Upper lobe of right lung (tissue), 1 donor: ENCODE measurements around the gene OR4K1. TPM values are rescaled to one million over a fixed set of nuclear protein-coding genes. Genes with fewer than 3 reads are reported as not detected.
A peak's percentile ranks its signal among the peaks of the same experiment; 100 is the strongest.

Experiments
- ATAC-seq: fragments of 200-7000 bp; cut with Tn5 transposase; one replicate; pipeline ENCODE4 v1.9.1; 2020; ENCODE audit warnings: mild to moderate bottlenecking, moderate library complexity
- DNase-seq: peaks from one replicate; pipeline ENCODE4 v3.0.0-alpha.2; 2020
- H3K27ac ChIP-seq: fragments of 200-600 bp; one replicate; pipeline ENCODE4 v1.8.0; 2022
- H3K27me3 ChIP-seq: fragments of 200-600 bp; one replicate; pipeline ENCODE4 v1.8.0; 2022; ENCODE audit warnings: mild to moderate bottlenecking
- H3K36me3 ChIP-seq: fragments of 200-600 bp; one replicate; pipeline ENCODE4 v1.8.0; 2022
- H3K4me1 ChIP-seq: fragments of 200-600 bp; one replicate; pipeline ENCODE4 v1.8.0; 2022
- H3K4me3 ChIP-seq: fragments of 200-600 bp; one replicate; pipeline ENCODE4 v1.8.0; 2022; ENCODE audit warnings: mild to moderate bottlenecking
- H3K9me3 ChIP-seq: fragments of 200-600 bp; one replicate; pipeline ENCODE4 v1.8.0; 2022
- CTCF ChIP-seq: fragments of 200-600 bp; IDR thresholded peaks from one replicate; pipeline ENCODE4 v1.8.0; 2022; ENCODE audit warnings: antibody characterized with exemption
- intact Hi-C: fragments of 100-400 bp; cut with DNase I; formaldehyde crosslinking; loops from one replicate; pipeline ENCODE4 v1.11.0; 2022
- total RNA-seq: library from RNA; stranded (reverse); fragmentation: NEBNext Ultra II Directional; extraction: Animal tissue kit (Norgen Biotek cat#: 25700); gene quantifications from one replicate; pipeline ENCODE4 v1.2.1, GENCODE V29; 2021
- donor health status: DM: no; HTN: yes; CAD: no; lungs with severe emphysema.

Gene OR4K1
- total RNA-seq, 1 donor from 2014 or later, result not detected

- no peaks in the 10 kb centered on the region for H3K27me3 ChIP-seq
- H3K27ac ChIP-seq, result no peak overlapping the region
- no peak overlapping the region for H3K4me3 ChIP-seq
- H3K36me3 ChIP-seq, result no peaks in the 10 kb centered on the region
- DNase-seq (no peak), ATAC-seq (no peak)
- H3K9me3 ChIP-seq, result no peaks in the 10 kb centered on the region
- no peaks in the 10 kb centered on the region for H3K4me1 ChIP-seq
- TF ChIP-seq CTCF, result no peak
- intact Hi-C loops, result no loop called here
Observed at GRCh38 chr14:19911114-19911513, 19.6 kb upstream of the OR4K1 start.

- TF ChIP-seq CTCF, result no peak
Observed at GRCh38 chr14:19917243-19917642, 13.5 kb upstream of the OR4K1 start.

GRCh38 chr14:19917955-19918518 is 12.7 kb upstream of the OR4K1 start:
- Histone ChIP-seq H3K4me1 (no peaks in the 10 kb centered on the region), H3K27ac (no peak overlapping the region), H3K36me3 (no peaks in the 10 kb centered on the region), H3K27me3 (no peaks in the 10 kb centered on the region), H3K4me3 (no peak overlapping the region), H3K9me3 (no peaks in the 10 kb centered on the region)
- TF ChIP-seq CTCF, result no peak
- DNase-seq, result no peak
- intact Hi-C loops, result no loop called here
- ATAC-seq, result peak; percentile 75

More at GRCh38 chr14:19917243-19917642, 13.5 kb upstream of the OR4K1 start:
- no peaks in the 10 kb centered on the region for H3K9me3 ChIP-seq
- no peaks in the 10 kb centered on the region for H3K36me3 ChIP-seq
- ATAC-seq (no peak), DNase-seq (no peak)
- no peak overlapping the region for H3K27ac ChIP-seq
- H3K4me3 ChIP-seq, result no peak overlapping the region
- H3K27me3 ChIP-seq, result no peaks in the 10 kb centered on the region
- intact Hi-C loops, result no loop called here
- no peaks in the 10 kb centered on the region for H3K4me1 ChIP-seq

- intact Hi-C loops, result no loop called here
- H3K36me3 ChIP-seq, result no peaks in the 10 kb centered on the region
- no peak overlapping the region for H3K27ac ChIP-seq
- DNase-seq (no peak), ATAC-seq (no peak)
- no peak overlapping the region for H3K4me3 ChIP-seq
- no peaks in the 10 kb centered on the region for H3K27me3 ChIP-seq
- H3K4me1 ChIP-seq, result no peaks in the 10 kb centered on the region
- no peaks in the 10 kb centered on the region for H3K9me3 ChIP-seq
- no peak for TF ChIP-seq CTCF
Observed at GRCh38 chr14:19918553-19919264, 12.0 kb upstream of the OR4K1 start.

GRCh38 chr14:19920021-19920657 is 10.6 kb upstream of the OR4K1 start, which contains the start of gene OR4K5:
TSS of gene OR4K5 (plus strand) at chr14:19920607. CDS start at chr14:19920607, 0 bp downstream.
- no peak for ATAC-seq
- no peak for DNase-seq
- Histone ChIP-seq H3K27me3 (no peaks in the 10 kb centered on the region), H3K27ac (no peak within 1 kb of the TSS), H3K36me3 (no peaks in the 10 kb centered on the region), H3K4me1 (no peaks in the 10 kb centered on the region), H3K4me3 (no peak within 1 kb of the TSS), H3K9me3 (no peaks in the 10 kb centered on the region)
- TF ChIP-seq CTCF, result no peak
- intact Hi-C loops, result no loop called here
